ENCODE results near the gene DDX41. TPM values are rescaled to one million over a fixed set of nuclear protein-coding genes. Genes with fewer than 3 reads are reported as not detected.
"Not testable (repeated sequence)": the region's sequence is repeated elsewhere in the genome, so short reads cannot be mapped to it uniquely, and the experiment has no call there.

DDX41 gene
- total RNA-seq, result 100 to 1,000 TPM in 1 of 2 donors, 10 to 100 TPM in 1; 53.7 to 138 TPM

GRCh38 chr5:177516601-177517568 is at the start of gene DDX41:
TSS of gene DDX41 (minus strand) at chr5:177516961. CDS start at chr5:177516945, 16 bp downstream.
- DNase-seq (ENCODE audit: low spot score) (peak; percentile 94), ATAC-seq (ENCODE audit: insufficient number of reproducible peaks, low FRiP score, low read depth) (peak; percentile 86)
- no peaks in the 10 kb centered on the region for H3K27me3 ChIP-seq (replicated peaks; ENCODE audit: insufficient read depth)
- peak within 1 kb of the TSS; percentile 64 to 78 for H3K27ac ChIP-seq
- H3K36me3 ChIP-seq, result peaks cover 56% of the 10 kb centered on the region
- TF ChIP-seq CTCF (IDR thresholded peaks at IDR 0.05), result no peak
- peaks cover 10 to 14% of the 10 kb centered on the region in 2 donors for H3K4me1 ChIP-seq (ENCODE audit: control insufficient read depth in 1 of 2, low read depth in 2 of 2)
- H3K4me3 ChIP-seq, result peak within 1 kb of the TSS; percentile 88
- H3K9me3 ChIP-seq, result no peaks in the 10 kb centered on the region

GRCh38 chr5:177565046-177565445 is 48.3 kb upstream of the DDX41 start:
- Histone ChIP-seq H3K4me3 (no peak overlapping the region), H3K4me1 (ENCODE audit: control insufficient read depth in 1 of 2, low read depth in 2 of 2) (peaks cover 0 to 5% of the 10 kb centered on the region in 2 donors), H3K36me3 (no peaks in the 10 kb centered on the region), H3K9me3 (no peaks in the 10 kb centered on the region), H3K27me3 (replicated peaks; ENCODE audit: insufficient read depth) (no peaks in the 10 kb centered on the region), H3K27ac (no peak overlapping the region)
- no peak for TF ChIP-seq CTCF (IDR thresholded peaks at IDR 0.05)
- ATAC-seq (ENCODE audit: insufficient number of reproducible peaks, low FRiP score, low read depth) (no peak), DNase-seq (ENCODE audit: low spot score) (no peak)

- H3K4me1 ChIP-seq (ENCODE audit: control insufficient read depth in 1 of 2, low read depth in 2 of 2); H3K27me3 ChIP-seq (replicated peaks; ENCODE audit: insufficient read depth); H3K4me3 ChIP-seq; H3K9me3 ChIP-seq; ATAC-seq (ENCODE audit: insufficient number of reproducible peaks, low FRiP score, low read depth); H3K36me3 ChIP-seq; H3K27ac ChIP-seq; DNase-seq (ENCODE audit: low spot score): not testable (repeated sequence)
These were observed 42.7 kb upstream of the DDX41 start for GRCh38 chr5:177559446-177559941.

- DNase-seq (ENCODE audit: low spot score), result no peak
- no peak overlapping the region for H3K27ac ChIP-seq
- H3K4me1 ChIP-seq (ENCODE audit: control insufficient read depth in 1 of 2, low read depth in 2 of 2), result peaks cover 15 to 16% of the 10 kb centered on the region in 2 donors
- TF ChIP-seq CTCF (IDR thresholded peaks at IDR 0.05), result no peak
- no peaks in the 10 kb centered on the region for H3K9me3 ChIP-seq
- no peak overlapping the region for H3K4me3 ChIP-seq
- H3K27me3 ChIP-seq (replicated peaks; ENCODE audit: insufficient read depth), result no peaks in the 10 kb centered on the region
- no peaks in the 10 kb centered on the region for H3K36me3 ChIP-seq
- no peak for ATAC-seq (ENCODE audit: insufficient number of reproducible peaks, low FRiP score, low read depth)
These were observed 41.0 kb upstream of the DDX41 start for GRCh38 chr5:177557796-177558195.

- Histone ChIP-seq H3K4me3 (no peak overlapping the region), H3K27ac (no peak overlapping the region), H3K36me3 (no peaks in the 10 kb centered on the region), H3K27me3 (replicated peaks; ENCODE audit: insufficient read depth) (no peaks in the 10 kb centered on the region), H3K4me1 (ENCODE audit: control insufficient read depth in 1 of 2, low read depth in 2 of 2) (peaks cover 20 to 21% of the 10 kb centered on the region in 2 donors), H3K9me3 (no peaks in the 10 kb centered on the region)
- DNase-seq (ENCODE audit: low spot score) (no peak), ATAC-seq (ENCODE audit: insufficient number of reproducible peaks, low FRiP score, low read depth) (no peak)
- no peak for TF ChIP-seq CTCF (IDR thresholded peaks at IDR 0.05)
These were observed 40.4 kb upstream of the DDX41 start for GRCh38 chr5:177557041-177557647.
